Activated CD8-positive, alpha-beta T cell treated with anti-CD3 and anti-CD28 coated beads for 36 hours (primary cell): Measurements from ENCODE around the gene RHBG. TPM values are rescaled to one million over a fixed set of nuclear protein-coding genes. Genes with fewer than 3 reads are reported as not detected.

Source experiments
- ATAC-seq: fragments of 200-7000 bp; cut with Tn5 transposase; one replicate; pipeline ENCODE4 v1.10.0; 2021; ENCODE audit warnings: mild to moderate bottlenecking, moderate library complexity
- CTCF ChIA-PET: fragments of 350-600 bp; sonication (Branson Sonifier 250); formaldehyde crosslinking; loops from one replicate; lab custom pipeline; 2021; ENCODE audit warnings: antibody characterized with exemption; lab: Charles Lee
- POLR2A ChIA-PET: fragments of 350-600 bp; sonication (Branson Sonifier 250); formaldehyde crosslinking; loops from one replicate; lab custom pipeline; 2021; ENCODE audit warnings: antibody characterized with exemption; lab: Charles Lee
- DNase-seq: peaks from one replicate; pipeline ENCODE4 v3.0.0-alpha.2; 2020
- H3K27ac Mint-ChIP-seq: one replicate; pipeline ENCODE4 v1.8.0; 2021; ENCODE audit warnings: mild to moderate bottlenecking, mixed read lengths
- H3K27me3 Mint-ChIP-seq: one replicate; pipeline ENCODE4 v1.8.0; 2021; ENCODE audit warnings: mixed read lengths
- H3K36me3 Mint-ChIP-seq: one replicate; pipeline ENCODE4 v1.8.0; 2021; ENCODE audit warnings: low read depth, mixed read lengths
- H3K4me1 Mint-ChIP-seq: one replicate; pipeline ENCODE4 v1.8.0; 2021; ENCODE audit warnings: low read depth, mixed read lengths
- H3K4me3 Mint-ChIP-seq: one replicate; pipeline ENCODE4 v1.8.0; 2021; ENCODE audit warnings: mild to moderate bottlenecking, moderate library complexity, mixed read lengths
- H3K9me3 Mint-ChIP-seq: one replicate; pipeline ENCODE4 v1.8.0; 2021; ENCODE audit warnings: mixed read lengths
- CTCF ChIP-seq: fragments of 200-600 bp; IDR thresholded peaks from one replicate; pipeline ENCODE4 v1.8.0; 2022; ENCODE audit warnings: antibody characterized with exemption, mild to moderate bottlenecking
- intact Hi-C: fragments of 100-400 bp; cut with micrococcal nuclease; formaldehyde crosslinking; loops from one replicate; pipeline ENCODE4 v1.10.0; 2022
- total RNA-seq, 2 experiments: library from RNA; stranded (reverse); gene quantifications; one replicate each; pipeline ENCODE4 v1.2.3, GENCODE V29; 2021

RHBG gene
- total RNA-seq, 2 experiments from 2014 or later: not detected

GRCh38 chr1:156387870-156388173, 18.8 kb downstream of the RHBG start:
- Mint-ChIP-seq H3K4me1 (peaks cover 4% of the 10 kb centered on the region), H3K36me3 (no peaks in the 10 kb centered on the region), H3K9me3 (no peaks in the 10 kb centered on the region), H3K27me3 (peaks cover 37% of the 10 kb centered on the region), H3K4me3 (no peak overlapping the region), H3K27ac (no peak overlapping the region)
- TF ChIP-seq CTCF: no peak
- DNase-seq: no peak
- ChIA-PET POLR2A (interaction anchor here (1.5 kb wide), 1 partner anchor 58 kb away, joined by 5 read pairs; no protein-coding TSS in a partner anchor), CTCF (interaction anchor here (2.8 to 8.6 kb wide), 4 partner anchors 29 to 226 kb away, joined by 25 to 420 read pairs (median 124); no protein-coding TSS in a partner anchor)
- ATAC-seq: no peak
- intact Hi-C loops: loop anchor here (5.0 kb wide), 1 partner anchor 219 kb away; no protein-coding TSS in a partner anchor

- ChIA-PET POLR2A (interaction anchor here (0.6 kb wide), 1 partner anchor 29 kb away, joined by 3 read pairs; no protein-coding TSS in a partner anchor), CTCF (interaction anchor here (1.3 to 8.6 kb wide), 3 partner anchors 31 to 59 kb away, joined by 3 to 420 read pairs (median 134); no protein-coding TSS in a partner anchor)
- TF ChIP-seq CTCF: no peak
- Mint-ChIP-seq H3K36me3 (no peaks in the 10 kb centered on the region), H3K27me3 (peaks cover 37% of the 10 kb centered on the region), H3K9me3 (no peaks in the 10 kb centered on the region), H3K4me3 (no peak overlapping the region), H3K4me1 (peaks cover 4% of the 10 kb centered on the region), H3K27ac (no peak overlapping the region)
- ATAC-seq: no peak
- no peak for DNase-seq
- intact Hi-C loops: loop anchor here (5.0 kb wide), 1 partner anchor 219 kb away; no protein-coding TSS in a partner anchor
Observed at GRCh38 chr1:156388174-156389137, 19.4 kb downstream of the RHBG start.

- H3K36me3 Mint-ChIP-seq: no peaks in the 10 kb centered on the region
- intact Hi-C loops: loop anchor here (5.0 kb wide), 1 partner anchor 218 kb away; no protein-coding TSS in a partner anchor
- no peak for TF ChIP-seq CTCF
- ChIA-PET POLR2A (interaction anchor here (0.6 to 0.8 kb wide), 2 partner anchors 29 to 57 kb away, joined by 3 read pairs; no protein-coding TSS in a partner anchor), CTCF (interaction anchor here (1.2 to 8.6 kb wide), 4 partner anchors 31 to 58 kb away, joined by 3 to 420 read pairs (median 69); no protein-coding TSS in a partner anchor)
- H3K9me3 Mint-ChIP-seq: no peaks in the 10 kb centered on the region
- H3K4me1 Mint-ChIP-seq: peaks cover 4% of the 10 kb centered on the region
- no peak overlapping the region for H3K27ac Mint-ChIP-seq
- ATAC-seq: no peak
- H3K4me3 Mint-ChIP-seq: no peak overlapping the region
- peaks cover 37% of the 10 kb centered on the region for H3K27me3 Mint-ChIP-seq
- DNase-seq: no peak
Observed at GRCh38 chr1:156389311-156389710, 20.3 kb downstream of the RHBG start.

- intact Hi-C loops: no loop called here
- peaks cover 38% of the 10 kb centered on the region for H3K27me3 Mint-ChIP-seq
- no peaks in the 10 kb centered on the region for H3K9me3 Mint-ChIP-seq
- H3K36me3 Mint-ChIP-seq: no peaks in the 10 kb centered on the region
- no peak overlapping the region for H3K27ac Mint-ChIP-seq
- no peak for ATAC-seq
- peaks cover 3% of the 10 kb centered on the region for H3K4me1 Mint-ChIP-seq
- CTCF ChIA-PET: interaction anchor here (1.2 to 8.6 kb wide), 2 partner anchors 51 to 57 kb away, joined by 4 to 420 read pairs; no protein-coding TSS in a partner anchor
- no peak overlapping the region for H3K4me3 Mint-ChIP-seq
- POLR2A ChIA-PET: interaction anchor here (1.2 kb wide), 1 partner anchor 45 kb away, joined by 3 read pairs; no protein-coding TSS in a partner anchor
- DNase-seq: no peak
- no peak for TF ChIP-seq CTCF
Observed at GRCh38 chr1:156390469-156391365, 21.7 kb downstream of the RHBG start.
